Breast epithelium (tissue), 4 donors: ENCODE data around the gene CLMP. TPM values are rescaled to one million over a fixed set of nuclear protein-coding genes. Genes with fewer than 3 reads are reported as not detected.

Source experiments
- DNase-seq, 2 donors: peaks; one replicate each; pipeline ENCODE4 v3.0.0-alpha.2; 2019; ENCODE audit warnings: low spot score in 2 of 2
- H3K27ac ChIP-seq, 2 donors: fragments of 200-600 bp; sonication (generic) in 1 of 2; one replicate each; pipeline ENCODE4 v1.5.1; 2016 to 2019; ENCODE audit warnings: mild to moderate bottlenecking in 1 of 2
- H3K27me3 ChIP-seq, 2 donors: fragments of 200-600 bp; sonication (generic) in 1 of 2; one replicate each; pipeline versions ENCODE4 v1.5.1 to v1.6.0; 2017 to 2019; ENCODE audit warnings: control low read depth in 1 of 2, mild to moderate bottlenecking in 1 of 2
- H3K36me3 ChIP-seq: fragments of 200-600 bp; one replicate; pipeline ENCODE4 v1.5.1; 2019
- H3K4me1 ChIP-seq, 2 donors: fragments of 200-600 bp; sonication (generic); one replicate each; pipeline ENCODE4 v1.5.1; 2016 to 2019; ENCODE audit warnings: control low read depth in 1 of 2
- H3K4me3 ChIP-seq, 3 donors: fragments of 200-600 bp; sonication (generic); 1 replicate in 2 of 3; 2 replicates in 1 of 3; pipeline ENCODE4 v1.5.1; 2016 to 2019; ENCODE audit warnings: mild to moderate bottlenecking in 3 of 3, moderate library complexity in 2 of 3
- H3K9me3 ChIP-seq, 2 donors: fragments of 200-600 bp; sonication (generic) in 1 of 2; one replicate each; pipeline ENCODE4 v1.5.1; 2016 to 2019; ENCODE audit warnings: control low read depth in 1 of 2
- POLR2A ChIP-seq: fragments of 450-650 bp; IDR thresholded peaks from one replicate; pipeline ENCODE4 v1.6.1; 2016; ENCODE audit warnings: antibody characterized with exemption, mild to moderate bottlenecking, moderate library complexity
- POLR2AphosphoS5 ChIP-seq, 3 donors: sonication (generic); formaldehyde crosslinking; IDR thresholded peaks; one replicate each; pipeline ENCODE4 v1.6.1; 2017; ENCODE audit warnings: antibody characterized with exemption in 3 of 3
- intact Hi-C: fragments of 100-400 bp; cut with DNase I; formaldehyde crosslinking; loops from one replicate; pipeline ENCODE4 v1.15.1; 2023; ENCODE audit warnings: low total_unique reads
- total RNA-seq, 3 donors: library from RNA; depleted of rRNA; stranded (reverse); fragments of >200 nt; gene quantifications; one replicate each; pipeline ENCODE4 v1.1.0, GENCODE V29; 2016
- TF ChIP-seq, protein P1 (sequence below), 3 donors: fragments of 450-650 bp; IDR thresholded peaks; one replicate each; pipeline ENCODE4 v1.5.1; 2016 to 2017; ENCODE audit warnings: antibody characterized with exemption in 3 of 3, mild to moderate bottlenecking in 3 of 3, moderate library complexity in 3 of 3

Gene CLMP
- total RNA-seq, 3 donors from 2014 or later: 70.8 to 241 (median 82.9) TPM

DNA sequence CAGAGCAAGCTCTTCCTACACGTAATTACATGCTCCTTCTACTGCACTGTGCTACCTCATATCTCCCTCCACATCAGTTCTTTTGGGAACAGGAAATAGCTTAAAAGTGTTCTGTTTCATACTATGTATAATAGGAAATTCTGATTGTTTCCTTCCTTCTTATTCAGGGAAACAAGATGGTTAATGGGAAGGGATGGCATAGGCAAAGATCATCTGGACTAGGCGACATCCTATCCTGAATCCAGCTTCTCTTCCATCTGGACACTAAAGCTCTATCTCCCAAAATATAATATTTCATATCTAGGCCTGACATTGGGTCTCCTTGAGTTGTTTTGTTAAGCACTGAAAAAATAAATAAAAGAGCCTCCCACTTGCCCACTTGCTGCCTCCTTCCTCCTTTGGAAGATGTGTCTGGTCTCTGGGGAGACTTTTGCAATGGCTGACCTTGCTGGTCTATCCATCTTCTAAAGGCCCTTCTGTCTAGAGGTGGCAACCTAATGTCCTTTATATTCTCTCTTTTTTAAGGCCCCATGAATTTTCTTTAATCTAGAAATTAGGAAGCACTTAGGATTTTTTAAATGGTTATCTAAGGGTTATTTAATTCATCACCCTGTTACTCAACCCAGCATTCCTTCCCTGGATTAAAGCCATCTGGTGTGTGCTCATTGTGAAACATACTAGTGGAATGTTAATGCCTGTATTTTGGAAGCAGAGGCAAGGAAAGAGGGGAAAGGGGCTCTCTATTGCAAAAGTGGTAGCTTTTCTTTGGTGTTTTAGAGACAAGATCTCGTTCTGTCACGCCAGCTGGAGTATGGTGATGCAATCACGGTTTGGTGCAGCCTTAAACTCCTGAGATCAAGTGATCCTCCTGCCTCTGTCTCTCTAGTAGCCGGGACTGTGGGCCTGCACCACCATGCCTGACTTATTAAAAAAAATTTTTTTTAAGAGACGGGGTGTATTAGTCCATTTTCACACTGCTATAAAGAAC lies 20.6 kb downstream of the CLMP start:
- no peak overlapping the region for H3K4me3 ChIP-seq
- intact Hi-C loops: no loop called here
- peak in 1 of 2 donors; percentile 61 for DNase-seq
- H3K9me3 ChIP-seq: no peaks in the 10 kb centered on the region
- peak overlapping the region; percentile 46 to 68 for H3K27ac ChIP-seq
- TF ChIP-seq POLR2AphosphoS5 (IDR thresholded peaks at IDR 0.05) (peak; percentile 59 to 89 (median 82)), POLR2A (no peak)
- TF ChIP-seq, protein P1, sequence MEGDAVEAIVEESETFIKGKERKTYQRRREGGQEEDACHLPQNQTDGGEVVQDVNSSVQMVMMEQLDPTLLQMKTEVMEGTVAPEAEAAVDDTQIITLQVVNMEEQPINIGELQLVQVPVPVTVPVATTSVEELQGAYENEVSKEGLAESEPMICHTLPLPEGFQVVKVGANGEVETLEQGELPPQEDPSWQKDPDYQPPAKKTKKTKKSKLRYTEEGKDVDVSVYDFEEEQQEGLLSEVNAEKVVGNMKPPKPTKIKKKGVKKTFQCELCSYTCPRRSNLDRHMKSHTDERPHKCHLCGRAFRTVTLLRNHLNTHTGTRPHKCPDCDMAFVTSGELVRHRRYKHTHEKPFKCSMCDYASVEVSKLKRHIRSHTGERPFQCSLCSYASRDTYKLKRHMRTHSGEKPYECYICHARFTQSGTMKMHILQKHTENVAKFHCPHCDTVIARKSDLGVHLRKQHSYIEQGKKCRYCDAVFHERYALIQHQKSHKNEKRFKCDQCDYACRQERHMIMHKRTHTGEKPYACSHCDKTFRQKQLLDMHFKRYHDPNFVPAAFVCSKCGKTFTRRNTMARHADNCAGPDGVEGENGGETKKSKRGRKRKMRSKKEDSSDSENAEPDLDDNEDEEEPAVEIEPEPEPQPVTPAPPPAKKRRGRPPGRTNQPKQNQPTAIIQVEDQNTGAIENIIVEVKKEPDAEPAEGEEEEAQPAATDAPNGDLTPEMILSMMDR (IDR thresholded peaks at IDR 0.05): no peak
- H3K36me3 ChIP-seq: no peaks in the 10 kb centered on the region
- H3K27me3 ChIP-seq: no peaks in the 10 kb centered on the region
- peaks cover 4 to 7% of the 10 kb centered on the region in 2 donors for H3K4me1 ChIP-seq

DNA sequence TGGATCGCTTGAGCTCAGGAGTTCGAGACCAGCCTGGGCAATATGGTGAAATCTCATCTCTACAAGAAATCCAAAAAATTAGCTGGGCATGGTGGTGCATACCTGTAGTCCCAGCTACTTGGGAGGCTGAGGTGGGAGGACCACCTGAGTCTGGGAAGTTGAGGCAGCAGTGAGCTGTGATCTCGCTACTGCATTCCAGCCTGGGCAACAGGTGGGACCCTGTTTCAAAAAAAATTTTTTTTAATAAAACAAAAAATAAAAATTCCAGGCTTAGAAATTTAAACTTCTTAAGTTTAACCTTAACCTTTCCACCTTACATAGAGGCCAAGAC lies 21.2 kb downstream of the CLMP start:
- no peak overlapping the region for H3K4me3 ChIP-seq
- no peaks in the 10 kb centered on the region for H3K27me3 ChIP-seq
- DNase-seq: no peak
- H3K27ac ChIP-seq: peak overlapping the region; percentile 46 to 68
- no peaks in the 10 kb centered on the region for H3K9me3 ChIP-seq
- TF ChIP-seq POLR2AphosphoS5 (IDR thresholded peaks at IDR 0.05): no peak
- TF ChIP-seq, protein P1 (IDR thresholded peaks at IDR 0.05): no peak
- TF ChIP-seq POLR2A: no peak
- intact Hi-C loops: no loop called here
- peaks cover 3 to 7% of the 10 kb centered on the region in 2 donors for H3K4me1 ChIP-seq
- H3K36me3 ChIP-seq: no peaks in the 10 kb centered on the region

DNA sequence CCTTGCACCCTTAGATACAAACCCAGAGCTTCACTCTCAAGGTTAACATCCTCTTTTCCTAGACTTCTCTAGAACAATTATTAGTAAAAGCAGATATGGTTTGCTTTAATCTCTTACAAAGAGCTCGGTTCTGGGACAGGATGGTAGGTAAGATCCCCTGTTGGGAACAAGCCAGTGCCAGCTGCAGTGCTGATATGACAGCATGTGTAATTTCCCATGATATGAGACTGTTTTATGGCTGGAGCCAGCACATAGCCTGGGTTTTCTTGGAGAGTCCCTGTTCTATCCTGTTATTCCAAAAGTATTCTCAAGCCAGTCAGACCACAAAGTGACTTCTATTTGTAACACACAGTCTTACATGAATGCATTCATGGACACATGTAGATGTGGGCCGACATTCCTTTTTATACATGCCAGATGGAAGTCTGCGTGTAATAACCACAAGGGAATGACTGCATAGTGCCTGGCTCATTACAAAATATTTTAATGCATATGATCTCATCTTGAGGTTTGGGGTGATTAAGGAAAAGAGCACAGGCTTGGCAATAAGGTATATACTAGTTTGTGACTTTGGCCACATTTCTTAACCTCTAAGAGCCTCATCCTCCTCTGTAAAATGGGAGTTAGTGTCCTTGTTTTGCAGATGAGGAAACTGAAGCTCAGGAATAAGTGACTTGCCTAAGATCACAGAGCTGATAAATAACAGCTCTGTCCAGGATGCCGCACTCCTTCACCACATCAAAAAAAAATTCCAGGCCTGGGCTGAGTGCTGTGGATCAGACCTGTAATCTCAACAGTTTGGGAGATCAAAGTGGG lies 21.8 kb downstream of the CLMP start:
- Histone ChIP-seq H3K36me3 (no peaks in the 10 kb centered on the region), H3K4me3 (no peak overlapping the region), H3K27me3 (no peaks in the 10 kb centered on the region), H3K4me1 (peaks cover 3 to 7% of the 10 kb centered on the region in 2 donors), H3K9me3 (no peaks in the 10 kb centered on the region), H3K27ac (peak overlapping the region in 1 of 2 donors; percentile 3)
- no peak for TF ChIP-seq POLR2AphosphoS5 (IDR thresholded peaks at IDR 0.05)
- TF ChIP-seq, protein P1 (IDR thresholded peaks at IDR 0.05): no peak
- no peak for TF ChIP-seq POLR2A
- intact Hi-C loops: no loop called here
- DNase-seq: no peak

DNA sequence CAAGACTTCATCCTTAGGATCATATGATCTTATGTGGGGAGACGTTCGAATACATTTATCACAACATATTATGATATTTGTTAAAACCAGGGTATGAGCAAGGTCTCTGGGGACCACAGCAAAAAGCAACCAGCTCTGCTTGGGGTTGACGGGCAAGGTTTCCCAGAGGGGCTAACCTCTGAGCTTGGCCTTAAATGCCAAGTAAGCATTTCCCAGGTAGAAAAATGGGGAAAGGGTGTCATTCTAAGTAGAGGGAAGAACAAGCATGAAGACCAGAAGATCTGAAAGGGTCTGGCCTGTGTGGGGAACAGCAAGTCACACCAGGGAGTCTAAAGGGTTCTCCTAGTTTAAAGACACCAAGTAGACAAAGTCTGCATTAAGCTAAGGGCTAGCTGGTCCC lies 24.1 kb downstream of the CLMP start:
- no peaks in the 10 kb centered on the region for H3K27me3 ChIP-seq
- H3K36me3 ChIP-seq: no peaks in the 10 kb centered on the region
- H3K4me1 ChIP-seq: peaks cover 3 to 7% of the 10 kb centered on the region in 2 donors
- H3K9me3 ChIP-seq: no peaks in the 10 kb centered on the region
- no peak overlapping the region for H3K4me3 ChIP-seq
- intact Hi-C loops: no loop called here
- H3K27ac ChIP-seq: no peak overlapping the region
- DNase-seq: no peak
- TF ChIP-seq POLR2AphosphoS5 (IDR thresholded peaks at IDR 0.05): no peak
- TF ChIP-seq, protein P1 (IDR thresholded peaks at IDR 0.05): no peak
- no peak for TF ChIP-seq POLR2A
